ENCODE data around the gene LRIT1.

LRIT1 gene

DNA sequence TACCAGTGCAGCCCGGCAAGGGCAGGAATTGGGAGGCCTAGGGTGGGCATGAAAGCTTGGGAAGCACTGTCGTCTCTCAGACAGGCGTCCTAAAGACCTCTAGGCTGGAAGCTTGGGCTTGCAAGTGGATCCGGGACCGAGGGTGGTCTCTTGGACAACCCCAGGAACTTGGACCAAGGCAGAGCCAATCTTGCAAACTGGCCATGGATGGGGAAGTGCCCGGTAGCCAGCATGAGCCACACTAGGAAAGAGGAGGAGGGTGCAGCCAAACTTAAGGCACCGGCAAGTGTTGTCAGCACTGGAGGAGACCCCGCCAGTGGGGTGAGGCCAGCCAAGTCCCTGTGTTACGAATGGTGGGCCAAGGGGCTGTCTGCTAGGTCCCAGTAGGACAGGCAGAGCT is 24.5 kb downstream of the LRIT1 start:
- Histone ChIP-seq H3K36me3 (ENCODE audit: control insufficient read depth in 1 of 2, insufficient read depth in 2 of 2, low read length in 2 of 2) (no peaks in the 10 kb centered on the region), H3K9me3 (ENCODE audit: control insufficient read depth in 1 of 2, low read length in 2 of 2) (no peaks in the 10 kb centered on the region), H3K27ac (ENCODE audit: low read depth, low read length) (no peak overlapping the region), H3K9ac (ENCODE audit: low read depth in 1 of 2, low read length in 2 of 2) (no peak overlapping the region), H3K4me1 (ENCODE audit: control insufficient read depth in 1 of 2, insufficient read depth in 2 of 2, low read length in 2 of 2) (no peaks in the 10 kb centered on the region), H3K27me3 (ENCODE audit: control insufficient read depth in 1 of 2, insufficient read depth in 2 of 2, low read length in 2 of 2) (peaks cover 0 to 6% of the 10 kb centered on the region in 2 donors), H3K4me3 (ENCODE audit: low read depth in 1 of 2, low read length in 2 of 2) (no peak overlapping the region)

DNA sequence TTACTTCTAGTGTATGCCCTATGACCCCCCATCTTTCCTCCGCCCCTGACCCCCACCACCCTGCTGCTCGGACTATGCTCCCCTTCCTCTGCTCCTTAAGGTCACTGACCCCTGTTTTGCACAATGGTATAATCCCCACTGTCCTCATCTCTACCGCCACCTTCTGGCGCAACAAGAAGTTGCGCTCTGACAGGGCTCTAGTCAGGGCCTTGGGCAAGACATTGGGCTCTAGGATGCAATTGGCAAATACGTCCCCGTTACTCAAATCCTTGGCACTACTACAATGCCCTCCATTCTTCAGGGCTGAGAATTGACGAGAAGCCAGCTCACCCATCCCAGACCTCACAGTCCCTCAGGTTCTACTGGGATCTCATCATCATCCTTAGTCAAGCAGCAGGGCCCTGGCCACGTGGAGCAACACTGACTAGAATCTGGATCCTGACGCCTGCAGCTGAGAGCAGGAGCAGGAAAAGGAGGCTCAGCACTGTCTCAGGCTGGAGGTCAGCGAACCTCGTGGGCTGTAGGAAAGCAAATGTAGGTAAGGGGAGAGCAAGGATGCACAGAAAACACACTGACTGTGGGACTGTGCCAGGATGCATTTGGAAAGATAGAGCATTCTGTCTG is 26.6 kb downstream of the LRIT1 start:
- no peaks in the 10 kb centered on the region for H3K9me3 ChIP-seq (ENCODE audit: control insufficient read depth in 1 of 2, low read length in 2 of 2)
- no peak overlapping the region for H3K4me3 ChIP-seq (ENCODE audit: low read depth in 1 of 2, low read length in 2 of 2)
- no peak overlapping the region for H3K27ac ChIP-seq (ENCODE audit: low read depth, low read length)
- H3K27me3 ChIP-seq (ENCODE audit: control insufficient read depth in 1 of 2, insufficient read depth in 2 of 2, low read length in 2 of 2) = peaks cover 0 to 6% of the 10 kb centered on the region in 2 donors
- no peaks in the 10 kb centered on the region for H3K36me3 ChIP-seq (ENCODE audit: control insufficient read depth in 1 of 2, insufficient read depth in 2 of 2, low read length in 2 of 2)
- H3K4me1 ChIP-seq (ENCODE audit: control insufficient read depth in 1 of 2, insufficient read depth in 2 of 2, low read length in 2 of 2) = no peaks in the 10 kb centered on the region
- no peak overlapping the region for H3K9ac ChIP-seq (ENCODE audit: low read depth in 1 of 2, low read length in 2 of 2)

DNA sequence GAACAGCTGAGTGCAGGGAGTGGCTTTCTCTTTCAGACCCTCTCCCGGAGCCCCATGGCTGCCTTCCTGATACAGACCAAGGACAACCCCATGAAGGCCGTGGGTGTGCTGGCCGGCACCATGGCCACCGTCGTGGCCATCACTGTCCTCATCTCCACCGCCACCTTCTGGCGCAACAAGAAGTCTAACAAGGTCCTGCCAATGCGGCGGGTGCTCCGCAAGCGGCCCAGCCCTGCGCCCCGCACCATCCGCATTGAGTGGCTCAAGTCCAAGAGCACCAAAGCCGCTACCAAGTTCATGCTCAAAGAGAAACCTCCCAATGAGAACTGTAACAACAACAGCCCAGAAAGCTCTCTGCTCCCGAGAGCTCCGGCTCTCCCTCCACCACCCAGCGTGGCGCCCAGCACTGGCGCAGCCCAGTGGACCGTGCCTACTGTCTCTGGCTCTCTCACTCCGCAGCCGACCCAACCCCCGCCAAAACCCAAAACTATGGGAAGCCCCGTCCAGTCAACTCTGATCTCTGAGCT is 27.2 kb downstream of the LRIT1 start:
- H3K27ac ChIP-seq (ENCODE audit: low read depth, low read length) = no peak overlapping the region
- no peak overlapping the region for H3K4me3 ChIP-seq (ENCODE audit: low read depth in 1 of 2, low read length in 2 of 2)
- no peaks in the 10 kb centered on the region for H3K4me1 ChIP-seq (ENCODE audit: control insufficient read depth in 1 of 2, insufficient read depth in 2 of 2, low read length in 2 of 2)
- H3K9ac ChIP-seq (ENCODE audit: low read depth in 1 of 2, low read length in 2 of 2) = no peak overlapping the region
- H3K27me3 ChIP-seq (ENCODE audit: control insufficient read depth in 1 of 2, insufficient read depth in 2 of 2, low read length in 2 of 2) = peaks cover 0 to 6% of the 10 kb centered on the region in 2 donors
- no peaks in the 10 kb centered on the region for H3K9me3 ChIP-seq (ENCODE audit: control insufficient read depth in 1 of 2, low read length in 2 of 2)
- no peaks in the 10 kb centered on the region for H3K36me3 ChIP-seq (ENCODE audit: control insufficient read depth in 1 of 2, insufficient read depth in 2 of 2, low read length in 2 of 2)

DNA sequence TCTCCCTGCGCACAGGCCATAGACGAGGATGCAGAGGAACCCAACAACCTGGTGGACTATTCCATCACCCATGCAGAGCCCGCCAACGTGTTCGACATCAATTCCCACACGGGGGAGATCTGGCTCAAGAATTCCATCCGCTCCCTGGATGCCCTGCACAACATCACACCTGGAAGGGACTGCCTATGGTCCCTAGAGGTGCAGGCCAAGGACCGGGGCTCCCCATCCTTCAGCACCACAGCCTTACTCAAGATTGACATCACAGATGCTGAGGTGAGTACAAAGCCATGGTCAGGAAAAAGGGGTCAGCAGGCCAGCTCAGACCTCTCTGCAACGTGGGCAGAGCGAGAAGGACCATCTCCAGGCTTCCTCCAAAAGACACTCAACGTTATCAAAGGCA is 28.3 kb downstream of the LRIT1 start:
- H3K9me3 ChIP-seq (ENCODE audit: control insufficient read depth in 1 of 2, low read length in 2 of 2) = no peaks in the 10 kb centered on the region
- no peaks in the 10 kb centered on the region for H3K4me1 ChIP-seq (ENCODE audit: control insufficient read depth in 1 of 2, insufficient read depth in 2 of 2, low read length in 2 of 2)
- no peaks in the 10 kb centered on the region for H3K36me3 ChIP-seq (ENCODE audit: control insufficient read depth in 1 of 2, insufficient read depth in 2 of 2, low read length in 2 of 2)
- H3K27me3 ChIP-seq (ENCODE audit: control insufficient read depth in 1 of 2, insufficient read depth in 2 of 2, low read length in 2 of 2) = peaks cover 0 to 6% of the 10 kb centered on the region in 2 donors
- H3K4me3 ChIP-seq (ENCODE audit: low read depth in 1 of 2, low read length in 2 of 2) = no peak overlapping the region
- no peak overlapping the region for H3K9ac ChIP-seq (ENCODE audit: low read depth in 1 of 2, low read length in 2 of 2)
- H3K27ac ChIP-seq (ENCODE audit: low read depth, low read length) = no peak overlapping the region

DNA sequence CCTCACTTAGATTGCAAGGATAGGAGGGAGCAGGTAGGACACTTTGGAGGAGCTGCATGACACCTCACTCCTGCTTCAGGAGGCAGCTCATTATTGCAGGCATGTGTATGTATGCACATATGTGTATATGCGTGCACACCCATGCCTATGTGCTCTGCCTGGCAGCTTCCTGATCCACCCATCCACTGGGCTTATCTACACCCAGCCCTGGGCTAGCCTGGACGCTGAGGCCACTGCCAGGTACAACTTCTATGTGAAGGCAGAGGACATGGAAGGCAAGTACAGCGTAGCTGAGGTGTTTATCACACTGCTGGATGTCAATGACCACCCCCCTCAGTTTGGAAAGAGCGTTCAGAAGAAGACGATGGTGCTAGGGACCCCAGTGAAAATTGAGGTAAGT is 29.3 kb downstream of the LRIT1 start:
- H3K9me3 ChIP-seq (ENCODE audit: control insufficient read depth in 1 of 2, low read length in 2 of 2) = no peaks in the 10 kb centered on the region
- H3K36me3 ChIP-seq (ENCODE audit: control insufficient read depth in 1 of 2, insufficient read depth in 2 of 2, low read length in 2 of 2) = no peaks in the 10 kb centered on the region
- no peaks in the 10 kb centered on the region for H3K4me1 ChIP-seq (ENCODE audit: control insufficient read depth in 1 of 2, insufficient read depth in 2 of 2, low read length in 2 of 2)
- peaks cover 0 to 6% of the 10 kb centered on the region in 2 donors for H3K27me3 ChIP-seq (ENCODE audit: control insufficient read depth in 1 of 2, insufficient read depth in 2 of 2, low read length in 2 of 2)
- no peak overlapping the region for H3K4me3 ChIP-seq (ENCODE audit: low read depth in 1 of 2, low read length in 2 of 2)
- no peak overlapping the region for H3K27ac ChIP-seq (ENCODE audit: low read depth, low read length)
- H3K9ac ChIP-seq (ENCODE audit: low read depth in 1 of 2, low read length in 2 of 2) = no peak overlapping the region

DNA sequence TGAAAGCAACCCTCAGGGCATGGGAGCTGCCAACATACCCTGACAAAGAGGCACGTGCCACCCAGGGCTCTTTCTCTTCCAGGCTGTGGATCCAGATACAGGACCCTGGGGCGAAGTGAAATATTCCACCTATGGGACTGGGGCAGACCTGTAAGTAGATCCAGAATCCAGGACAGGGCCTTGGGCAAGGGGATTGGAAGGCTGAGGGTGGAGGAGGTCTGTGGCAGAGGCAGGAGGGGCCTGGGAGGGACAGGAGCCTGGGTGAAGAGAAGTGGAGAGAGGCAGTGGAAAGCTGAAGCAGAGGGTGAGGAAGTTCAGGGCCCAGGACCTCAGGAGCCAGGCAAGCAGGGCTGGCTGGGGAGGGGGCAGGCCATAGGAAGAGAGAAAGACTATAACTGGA is 29.8 kb downstream of the LRIT1 start:
- Histone ChIP-seq H3K27ac (ENCODE audit: low read depth, low read length) (no peak overlapping the region), H3K9me3 (ENCODE audit: control insufficient read depth in 1 of 2, low read length in 2 of 2) (no peaks in the 10 kb centered on the region), H3K4me1 (ENCODE audit: control insufficient read depth in 1 of 2, insufficient read depth in 2 of 2, low read length in 2 of 2) (no peaks in the 10 kb centered on the region), H3K9ac (ENCODE audit: low read depth in 1 of 2, low read length in 2 of 2) (no peak overlapping the region), H3K36me3 (ENCODE audit: control insufficient read depth in 1 of 2, insufficient read depth in 2 of 2, low read length in 2 of 2) (no peaks in the 10 kb centered on the region), H3K27me3 (ENCODE audit: control insufficient read depth in 1 of 2, insufficient read depth in 2 of 2, low read length in 2 of 2) (peaks cover 0 to 6% of the 10 kb centered on the region in 2 donors), H3K4me3 (ENCODE audit: low read depth in 1 of 2, low read length in 2 of 2) (no peak overlapping the region)

DNA sequence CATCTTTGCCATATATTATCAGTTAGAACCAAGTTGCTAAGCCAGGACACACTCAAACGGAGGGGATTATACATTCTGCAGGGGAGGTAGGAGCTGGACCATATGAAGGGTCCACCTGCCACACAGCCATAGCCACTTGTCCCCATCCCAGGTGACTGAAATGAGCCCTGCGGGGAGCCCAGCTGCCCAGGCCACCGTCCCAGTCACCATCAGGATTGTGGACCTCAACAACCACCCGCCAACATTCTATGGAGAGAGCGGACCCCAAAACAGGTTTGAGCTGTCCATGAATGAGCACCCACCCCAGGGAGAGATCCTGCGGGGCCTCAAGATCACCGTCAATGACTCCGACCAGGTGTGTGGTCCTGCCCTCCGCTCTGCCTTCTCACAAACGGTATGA is 33.3 kb downstream of the LRIT1 start:
- no peaks in the 10 kb centered on the region for H3K36me3 ChIP-seq (ENCODE audit: control insufficient read depth in 1 of 2, insufficient read depth in 2 of 2, low read length in 2 of 2)
- no peak overlapping the region for H3K4me3 ChIP-seq (ENCODE audit: low read depth in 1 of 2, low read length in 2 of 2)
- H3K4me1 ChIP-seq (ENCODE audit: control insufficient read depth in 1 of 2, insufficient read depth in 2 of 2, low read length in 2 of 2) = no peaks in the 10 kb centered on the region

DNA sequence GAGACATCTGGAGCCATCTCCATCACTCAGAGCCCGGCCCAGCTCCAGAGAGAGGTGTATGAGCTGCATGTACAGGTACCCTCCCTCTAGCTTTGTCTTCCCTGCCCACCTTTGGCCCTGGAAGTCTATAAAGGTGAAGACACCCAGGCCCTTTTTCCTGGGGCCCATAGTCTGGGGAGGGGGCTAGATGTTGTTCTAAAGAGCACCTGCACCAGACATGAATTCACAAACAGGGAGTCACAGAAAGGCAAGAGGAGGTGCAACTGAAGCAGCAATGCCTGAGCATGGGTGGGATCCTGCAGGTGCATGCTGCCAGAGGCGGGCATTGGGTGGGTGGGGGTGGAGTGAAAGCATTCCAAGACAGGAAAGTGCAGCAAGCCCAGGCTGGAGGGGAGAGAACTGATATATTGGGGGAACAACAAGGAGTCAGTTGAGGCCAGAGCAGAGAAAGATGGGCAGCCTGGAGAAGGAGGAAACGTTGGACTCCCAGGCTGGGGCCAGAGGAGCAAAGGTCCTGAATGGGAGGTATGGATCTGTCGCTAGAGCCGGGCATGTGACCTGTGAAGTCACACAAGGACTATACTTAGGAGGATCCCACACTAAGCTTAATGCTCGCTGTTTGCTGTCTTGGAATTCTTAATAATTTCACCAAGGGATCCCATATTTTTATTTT is 35.4 kb downstream of the LRIT1 start:
- Histone ChIP-seq H3K27me3 (ENCODE audit: control insufficient read depth in 1 of 2, insufficient read depth in 2 of 2, low read length in 2 of 2) (no peaks in the 10 kb centered on the region), H3K4me3 (ENCODE audit: low read depth in 1 of 2, low read length in 2 of 2) (no peak overlapping the region), H3K9me3 (ENCODE audit: control insufficient read depth in 1 of 2, low read length in 2 of 2) (no peaks in the 10 kb centered on the region), H3K4me1 (ENCODE audit: control insufficient read depth in 1 of 2, insufficient read depth in 2 of 2, low read length in 2 of 2) (peaks cover 5 to 6% of the 10 kb centered on the region in 2 donors), H3K27ac (ENCODE audit: low read depth, low read length) (no peak overlapping the region), H3K36me3 (ENCODE audit: control insufficient read depth in 1 of 2, insufficient read depth in 2 of 2, low read length in 2 of 2) (no peaks in the 10 kb centered on the region), H3K9ac (ENCODE audit: low read depth in 1 of 2, low read length in 2 of 2) (no peak overlapping the region)

More for the DNA sequence above, 33.3 kb downstream of the LRIT1 start:
- Histone ChIP-seq H3K27ac (ENCODE audit: low read depth, low read length) (no peak overlapping the region), H3K27me3 (ENCODE audit: control insufficient read depth in 1 of 2, insufficient read depth in 2 of 2, low read length in 2 of 2) (no peaks in the 10 kb centered on the region), H3K9me3 (ENCODE audit: control insufficient read depth in 1 of 2, low read length in 2 of 2) (no peaks in the 10 kb centered on the region), H3K9ac (ENCODE audit: low read depth in 1 of 2, low read length in 2 of 2) (no peak overlapping the region)

DNA sequence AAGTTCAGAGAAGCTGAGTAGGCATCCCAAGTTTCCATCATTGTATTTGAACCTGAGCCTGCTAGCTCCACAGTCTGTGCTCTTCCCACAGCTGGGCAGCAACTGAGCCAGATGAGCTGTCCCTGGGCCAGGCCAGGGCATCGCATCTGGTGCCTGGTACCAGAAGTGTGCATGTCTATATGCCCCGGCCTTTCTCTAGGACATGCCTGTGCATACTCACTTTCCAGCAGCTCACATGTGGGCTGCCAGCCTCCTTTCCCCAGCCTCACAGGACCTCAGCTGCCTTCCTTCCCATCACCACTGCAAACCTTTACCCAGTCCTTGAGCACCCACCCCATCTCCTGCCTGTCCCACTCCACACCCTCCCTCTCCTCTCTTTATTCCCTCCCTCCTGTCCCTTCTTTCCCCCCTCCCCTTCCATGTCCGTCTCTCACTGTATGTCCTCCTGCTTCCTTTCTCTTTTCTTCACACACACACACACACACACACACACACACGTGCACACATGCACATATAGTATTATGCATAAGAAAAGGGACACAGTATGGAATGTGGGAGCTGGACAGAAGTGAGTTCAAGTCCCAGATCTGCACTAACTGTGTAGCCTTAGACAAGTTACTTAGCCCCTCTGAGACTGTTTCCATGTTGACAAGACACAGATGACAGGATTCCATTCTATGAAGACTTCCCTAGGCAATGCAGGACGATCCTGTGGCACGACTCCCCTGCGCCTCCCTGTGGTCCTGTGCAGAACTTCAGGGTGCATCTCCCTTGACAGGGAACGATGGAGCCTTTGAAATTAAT is 36.1 kb downstream of the LRIT1 start:
- Histone ChIP-seq H3K27me3 (ENCODE audit: control insufficient read depth in 1 of 2, insufficient read depth in 2 of 2, low read length in 2 of 2) (no peaks in the 10 kb centered on the region), H3K36me3 (ENCODE audit: control insufficient read depth in 1 of 2, insufficient read depth in 2 of 2, low read length in 2 of 2) (no peaks in the 10 kb centered on the region), H3K27ac (ENCODE audit: low read depth, low read length) (no peak overlapping the region), H3K4me3 (ENCODE audit: low read depth in 1 of 2, low read length in 2 of 2) (no peak overlapping the region), H3K9ac (ENCODE audit: low read depth in 1 of 2, low read length in 2 of 2) (no peak overlapping the region), H3K9me3 (ENCODE audit: control insufficient read depth in 1 of 2, low read length in 2 of 2) (no peaks in the 10 kb centered on the region), H3K4me1 (ENCODE audit: control insufficient read depth in 1 of 2, insufficient read depth in 2 of 2, low read length in 2 of 2) (peaks cover 6% of the 10 kb centered on the region in 2 donors)

DNA sequence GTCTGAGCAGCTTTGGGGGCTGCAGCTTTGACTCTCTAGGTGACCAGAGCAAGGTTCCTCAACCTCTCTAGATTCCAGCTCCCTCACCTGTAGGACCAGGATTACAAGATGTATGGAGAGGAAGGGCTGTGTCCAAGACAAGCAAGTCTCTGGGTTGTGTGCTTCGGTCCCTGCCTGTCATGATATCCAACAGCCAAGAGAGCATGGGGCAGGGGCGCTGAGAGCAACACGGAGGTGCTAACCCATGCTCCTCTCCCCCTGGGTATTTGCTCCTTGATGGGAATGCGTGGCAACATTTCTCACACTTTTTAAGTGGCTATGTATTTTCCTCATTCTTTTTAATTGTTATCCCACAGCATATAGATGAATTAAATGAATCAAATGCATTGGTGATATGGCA is 36.7 kb downstream of the LRIT1 start:
- Histone ChIP-seq H3K4me1 (ENCODE audit: control insufficient read depth in 1 of 2, insufficient read depth in 2 of 2, low read length in 2 of 2) (peaks cover 6% of the 10 kb centered on the region in 2 donors), H3K9me3 (ENCODE audit: control insufficient read depth in 1 of 2, low read length in 2 of 2) (no peaks in the 10 kb centered on the region), H3K27ac (ENCODE audit: low read depth, low read length) (no peak overlapping the region), H3K36me3 (ENCODE audit: control insufficient read depth in 1 of 2, insufficient read depth in 2 of 2, low read length in 2 of 2) (no peaks in the 10 kb centered on the region), H3K27me3 (ENCODE audit: control insufficient read depth in 1 of 2, insufficient read depth in 2 of 2, low read length in 2 of 2) (no peaks in the 10 kb centered on the region), H3K9ac (ENCODE audit: low read depth in 1 of 2, low read length in 2 of 2) (no peak overlapping the region), H3K4me3 (ENCODE audit: low read depth in 1 of 2, low read length in 2 of 2) (no peak overlapping the region)

Measured in duodenal mucosa (tissue), 2 donors.